NOMO-1 treated with dmso at 0.1 percent for 144 hours (cell line): ENCODE results near the gene GNMT.

Experiments
- DNase-seq: peaks from one replicate; lab custom pipeline; 2025; ENCODE audit not compliant: unreplicated experiment; lab: John Stamatoyannopoulos, UW

GNMT gene

DNA sequence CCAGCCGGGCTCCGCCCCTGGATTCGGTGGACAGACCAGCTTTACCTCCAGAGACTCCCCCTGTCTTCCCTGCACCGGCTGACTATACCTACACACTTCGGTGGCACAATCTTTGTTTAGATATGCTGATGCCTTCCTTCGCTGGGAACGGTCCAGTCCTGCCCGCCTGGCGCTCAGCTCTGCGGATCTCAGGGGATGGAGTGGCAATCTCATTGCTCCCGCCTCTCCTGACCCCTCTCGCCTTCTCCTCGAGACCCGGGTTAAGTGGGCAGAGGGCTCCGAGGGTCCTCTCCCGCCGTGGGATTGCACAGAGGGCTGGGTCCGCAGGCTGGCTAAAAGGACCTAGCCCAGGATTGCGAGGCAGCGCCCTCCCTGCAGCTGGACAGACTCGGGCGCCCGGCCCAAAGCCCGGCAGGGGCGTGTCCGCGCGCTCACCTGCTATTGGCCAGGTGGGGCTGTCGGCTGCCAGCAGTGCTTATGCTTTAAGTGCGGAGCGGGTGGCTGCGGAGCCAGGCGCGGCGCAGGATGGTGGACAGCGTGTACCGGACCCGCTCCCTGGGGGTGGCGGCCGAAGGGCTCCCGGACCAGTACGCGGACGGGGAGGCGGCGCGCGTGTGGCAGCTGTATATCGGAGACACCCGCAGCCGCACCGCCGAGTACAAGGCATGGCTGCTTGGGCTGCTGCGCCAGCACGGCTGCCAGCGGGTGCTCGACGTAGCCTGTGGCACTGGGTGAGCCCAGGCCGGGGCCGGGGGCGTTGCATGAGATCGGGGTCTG, at the start of gene GNMT:
GNMT (plus strand) TSS at position 512 of the 777 bp plus-strand sequence; CDS start at position 526, 14 bp downstream.
- DNase-seq: no peak

- DNase-seq: no peak
These were observed 49.2 kb upstream of the GNMT start for GRCh38 chr6:42911171-42912021.

GRCh38 chr6:42914546-42914945, 46.0 kb upstream of the GNMT start:
- no peak for DNase-seq

- no peak for DNase-seq
These were observed 44.8 kb upstream of the GNMT start, which contains the start of gene PTCRA for GRCh38 chr6:42915732-42916131. Gene PTCRA, plus strand, starts transcription at chr6:42916053. Its CDS starts 17 bp downstream, at chr6:42916070.

DNA sequence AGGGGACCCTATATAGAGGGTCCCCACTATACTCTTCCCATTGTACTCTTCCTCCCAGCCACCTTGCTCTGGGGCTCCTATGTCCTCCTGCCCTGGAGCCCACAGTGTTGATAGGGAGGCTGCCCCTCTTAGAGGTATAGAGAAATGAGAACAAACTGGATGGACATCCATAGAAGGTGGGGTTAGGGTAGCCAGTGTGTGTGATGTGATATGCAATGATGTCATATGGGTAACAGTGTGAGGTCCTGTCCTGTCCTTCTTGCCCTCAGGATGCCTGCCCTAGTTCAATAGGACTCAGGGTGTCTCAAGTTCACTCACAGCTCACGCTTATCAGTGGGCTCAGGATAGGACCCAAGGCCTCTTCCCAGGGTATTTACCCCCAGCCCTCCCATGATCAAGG, 44.3 kb upstream of the GNMT start:
- no peak for DNase-seq

DNA sequence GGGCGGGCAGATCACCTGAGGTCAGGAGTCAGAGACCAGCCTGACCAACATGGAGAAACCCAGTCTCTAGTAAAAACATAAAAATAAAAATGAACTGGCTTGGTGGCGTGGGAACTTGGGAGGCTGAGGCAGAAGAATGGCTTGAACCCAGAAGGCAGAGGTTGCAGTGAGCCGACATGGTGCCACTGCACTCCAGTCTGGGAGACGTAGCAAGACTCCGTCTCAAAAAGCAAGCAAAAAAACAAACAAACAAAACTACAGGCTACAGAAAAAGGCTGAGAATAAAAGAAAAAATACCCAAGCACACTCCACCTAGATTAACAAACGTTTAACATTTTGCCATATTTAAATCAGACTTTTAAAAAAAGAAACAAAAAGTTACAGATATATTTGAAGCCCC, 38.8 kb upstream of the GNMT start:
- no peak for DNase-seq

DNA sequence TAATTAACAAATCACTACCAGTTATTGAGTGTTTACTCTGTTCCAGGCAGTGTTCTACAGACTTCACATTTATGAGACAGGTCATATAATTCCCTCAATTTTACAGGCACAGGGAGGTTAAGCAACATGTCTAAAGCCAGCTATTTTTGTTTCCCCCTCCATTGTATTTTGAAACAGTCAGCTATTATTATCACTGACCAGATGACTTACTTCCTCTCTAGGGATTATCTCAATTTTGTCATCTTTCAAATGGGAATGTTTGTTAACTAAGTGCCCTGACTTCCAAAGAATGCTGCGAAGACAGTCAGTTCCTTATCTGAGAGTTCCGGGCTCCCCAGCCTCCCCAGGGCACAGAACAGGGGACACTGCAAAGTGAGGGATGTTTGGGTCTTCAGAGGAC, 36.9 kb upstream of the GNMT start:
- DNase-seq: peak; percentile 51

DNA sequence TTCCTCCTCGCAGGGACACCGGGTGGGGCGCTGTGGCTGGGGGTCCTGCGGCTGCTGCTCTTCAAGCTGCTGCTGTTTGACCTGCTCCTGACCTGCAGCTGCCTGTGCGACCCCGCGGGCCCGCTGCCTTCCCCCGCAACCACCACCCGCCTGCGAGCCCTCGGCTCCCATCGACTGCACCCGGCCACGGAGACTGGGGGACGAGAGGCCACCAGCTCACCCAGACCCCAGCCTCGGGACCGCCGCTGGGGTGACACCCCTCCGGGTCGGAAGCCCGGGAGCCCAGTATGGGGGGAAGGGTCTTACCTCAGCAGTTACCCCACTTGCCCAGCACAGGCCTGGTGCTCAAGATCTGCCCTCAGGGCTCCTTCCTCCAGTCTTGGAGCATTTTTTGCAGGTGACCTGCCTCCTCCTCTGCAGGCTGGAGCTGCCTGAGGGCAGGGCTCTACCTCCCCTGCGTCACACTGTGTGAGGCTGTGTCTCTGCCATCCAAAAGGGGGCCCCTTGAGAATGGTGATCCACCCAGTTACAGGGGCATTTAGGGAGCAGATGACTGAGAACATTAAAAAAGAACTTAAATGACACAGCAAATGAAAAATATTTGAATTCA, 35.2 kb upstream of the GNMT start:
- DNase-seq: no peak

GRCh38 chr6:42928986-42929820, 31.4 kb upstream of the GNMT start, which contains the start of gene CNPY3:
Gene CNPY3, plus strand, starts transcription at chr6:42929480. Its CDS starts 91 bp downstream, at chr6:42929571.
- peak; percentile 97 for DNase-seq

- DNase-seq: peak; percentile 95
These were observed 30.7 kb upstream of the GNMT start for GRCh38 chr6:42929821-42930360.

- DNase-seq: no peak
These were observed 28.1 kb upstream of the GNMT start for GRCh38 chr6:42932412-42932811.

DNA sequence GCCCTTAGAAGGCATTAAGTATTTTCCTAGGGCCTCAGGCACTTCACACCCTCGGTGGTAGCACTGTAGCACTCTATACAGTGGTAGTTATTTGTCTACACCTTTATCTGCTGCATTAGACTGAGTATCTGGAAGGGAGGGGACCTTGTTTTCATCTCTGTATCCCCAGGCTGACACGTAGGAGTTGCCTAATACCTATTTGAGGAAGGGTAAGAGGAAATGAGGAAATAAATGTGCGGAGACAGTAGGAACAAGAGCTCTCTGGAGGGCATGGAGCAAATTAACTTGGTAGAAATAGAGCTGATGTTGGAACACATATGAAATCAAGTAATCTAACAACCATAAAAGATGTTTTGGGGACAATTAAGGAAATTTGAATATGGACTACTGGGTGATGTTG, 27.3 kb upstream of the GNMT start:
- DNase-seq: peak; percentile 86

DNA sequence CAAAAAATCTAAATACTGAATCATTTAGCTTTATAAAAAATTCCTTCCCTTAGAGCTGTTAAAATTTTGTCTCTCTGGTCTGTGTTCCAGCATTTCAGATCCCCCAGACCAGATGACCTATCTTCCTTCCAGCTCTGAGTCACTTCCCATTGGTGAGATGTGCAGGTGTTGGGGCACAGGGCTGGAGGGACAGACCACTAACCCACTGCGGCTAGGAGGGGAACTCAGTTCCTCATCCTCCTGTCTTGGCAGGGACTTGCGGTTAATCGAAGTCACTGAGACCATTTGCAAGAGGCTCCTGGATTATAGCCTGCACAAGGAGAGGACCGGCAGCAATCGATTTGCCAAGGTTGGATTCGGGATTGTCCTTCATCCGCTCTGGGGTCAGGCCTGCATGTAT, 25.2 kb upstream of the GNMT start:
- peak; percentile 10 for DNase-seq

GRCh38 chr6:42936398-42936797, 24.2 kb upstream of the GNMT start:
- no peak for DNase-seq

DNA sequence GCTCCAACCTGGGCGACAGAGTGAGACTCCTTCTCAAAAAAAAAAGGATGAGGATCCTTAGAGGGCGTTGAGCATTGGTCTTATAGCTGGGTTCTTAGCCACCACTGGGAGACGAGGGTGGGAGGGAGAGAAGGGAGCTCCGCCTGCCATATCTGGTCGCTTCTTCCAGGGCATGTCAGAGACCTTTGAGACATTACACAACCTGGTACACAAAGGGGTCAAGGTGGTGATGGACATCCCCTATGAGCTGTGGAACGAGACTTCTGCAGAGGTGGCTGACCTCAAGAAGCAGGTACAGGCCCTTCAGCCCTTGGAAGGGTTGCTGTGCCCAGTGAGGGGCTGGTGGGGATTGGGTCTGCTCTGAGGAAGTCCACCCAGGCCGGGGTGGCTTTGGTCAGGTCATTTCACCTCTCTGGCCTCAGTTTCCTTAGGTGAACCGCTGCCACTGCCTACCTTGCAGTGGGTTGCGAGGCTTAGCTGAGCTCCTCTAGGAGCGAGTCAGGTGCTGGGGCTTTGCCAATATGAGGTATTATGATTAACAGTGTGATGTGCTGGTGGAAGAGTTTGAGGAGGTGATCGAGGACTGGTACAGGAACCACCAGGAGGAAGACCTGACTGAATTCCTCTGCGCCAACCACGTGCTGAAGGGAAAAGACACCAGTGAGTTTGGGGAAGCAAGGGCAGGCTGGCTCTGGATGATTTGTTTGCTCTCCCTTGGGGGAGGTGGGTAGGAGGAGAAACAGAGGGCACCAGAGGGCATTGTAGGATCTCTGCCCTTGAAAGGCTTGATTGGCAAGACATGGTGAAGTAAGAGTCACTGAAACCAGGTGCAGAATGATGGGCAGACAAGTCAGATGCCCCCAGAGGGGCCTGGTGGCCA, 22.8 kb upstream of the GNMT start:
- no peak for DNase-seq

DNA sequence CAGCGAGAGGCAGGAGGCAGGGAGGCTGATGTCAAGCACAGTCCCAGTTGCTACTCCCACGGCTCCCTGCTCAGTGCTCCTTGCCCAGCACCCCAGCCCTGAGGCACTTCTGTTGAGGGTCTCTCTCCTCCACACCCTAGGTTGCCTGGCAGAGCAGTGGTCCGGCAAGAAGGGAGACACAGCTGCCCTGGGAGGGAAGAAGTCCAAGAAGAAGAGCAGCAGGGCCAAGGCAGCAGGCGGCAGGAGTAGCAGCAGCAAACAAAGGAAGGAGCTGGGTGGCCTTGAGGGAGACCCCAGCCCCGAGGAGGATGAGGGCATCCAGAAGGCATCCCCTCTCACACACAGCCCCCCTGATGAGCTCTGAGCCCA, 22.1 kb upstream of the GNMT start:
- DNase-seq: no peak

DNA sequence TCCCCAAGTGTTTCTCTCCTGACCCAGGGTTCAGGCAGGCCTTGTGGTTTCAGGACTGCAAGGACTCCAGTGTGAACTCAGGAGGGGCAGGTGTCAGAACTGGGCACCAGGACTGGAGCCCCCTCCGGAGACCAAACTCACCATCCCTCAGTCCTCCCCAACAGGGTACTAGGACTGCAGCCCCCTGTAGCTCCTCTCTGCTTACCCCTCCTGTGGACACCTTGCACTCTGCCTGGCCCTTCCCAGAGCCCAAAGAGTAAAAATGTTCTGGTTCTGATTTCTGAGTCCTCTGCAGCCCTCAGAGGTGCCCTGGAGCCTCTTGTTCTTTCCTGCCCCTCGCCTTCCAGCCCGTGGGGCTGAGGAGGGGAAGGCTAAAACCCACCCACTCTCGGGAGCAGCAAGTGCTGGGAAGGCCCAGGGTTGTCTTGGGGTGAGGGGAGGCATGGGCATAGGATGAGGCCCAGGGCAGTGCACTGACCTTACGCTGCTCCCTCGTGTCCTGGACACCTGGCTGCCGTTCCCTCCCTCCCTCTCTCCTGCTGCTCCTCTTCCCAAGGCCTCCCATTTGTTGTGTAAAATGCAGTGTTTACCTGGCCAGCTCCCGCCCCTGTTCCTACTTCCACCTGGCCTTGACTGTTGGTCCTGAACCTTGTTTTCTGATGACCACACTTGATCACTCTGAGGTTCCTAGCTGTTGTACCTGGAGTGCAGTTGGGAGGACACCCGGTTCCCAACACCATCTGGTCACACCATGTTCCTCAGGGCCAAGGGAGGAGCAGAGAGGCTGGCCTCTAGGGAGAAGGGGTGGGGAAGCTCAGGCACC, 21.4 kb upstream of the GNMT start:
- DNase-seq: no peak

GRCh38 chr6:42939810-42940167, 20.8 kb upstream of the GNMT start:
- no peak for DNase-seq
